BE2C (cell line): ENCODE data around the gene RAB43.

Experiments
- DNase-seq: peaks from one replicate; pipeline ENCODE4 v3.0.0-alpha.2; 2020
- H3K27me3 ChIP-seq: fragments of 250-450 bp; sonication (Bioruptor Pico); 2 replicates; pipeline ENCODE4 v1.5.1; 2020; ENCODE audit warnings: mild to moderate bottlenecking
- H3K36me3 ChIP-seq: fragments of 250-450 bp; sonication (Bioruptor Pico); 2 replicates; pipeline ENCODE4 v1.5.1; 2020; ENCODE audit warnings: mild to moderate bottlenecking
- H3K4me1 ChIP-seq: fragments of 250-450 bp; sonication (Bioruptor Pico); 2 replicates; pipeline ENCODE4 v1.5.1; 2020
- H3K4me3 ChIP-seq: 2 replicates; pipeline ENCODE4 v1.5.1; 2011; ENCODE audit warnings: low read depth, low read length
- H3K9me3 ChIP-seq: fragments of 250-450 bp; sonication (Bioruptor Pico); 2 replicates; pipeline ENCODE4 v1.5.1; 2020
- TF ChIP-seq, protein P1 (sequence below): IDR thresholded peaks from 2 replicates; pipeline ENCODE4 v1.5.1; 2012; ENCODE audit warnings: mild to moderate bottlenecking, low read depth, low read length

The RAB43 gene

DNA sequence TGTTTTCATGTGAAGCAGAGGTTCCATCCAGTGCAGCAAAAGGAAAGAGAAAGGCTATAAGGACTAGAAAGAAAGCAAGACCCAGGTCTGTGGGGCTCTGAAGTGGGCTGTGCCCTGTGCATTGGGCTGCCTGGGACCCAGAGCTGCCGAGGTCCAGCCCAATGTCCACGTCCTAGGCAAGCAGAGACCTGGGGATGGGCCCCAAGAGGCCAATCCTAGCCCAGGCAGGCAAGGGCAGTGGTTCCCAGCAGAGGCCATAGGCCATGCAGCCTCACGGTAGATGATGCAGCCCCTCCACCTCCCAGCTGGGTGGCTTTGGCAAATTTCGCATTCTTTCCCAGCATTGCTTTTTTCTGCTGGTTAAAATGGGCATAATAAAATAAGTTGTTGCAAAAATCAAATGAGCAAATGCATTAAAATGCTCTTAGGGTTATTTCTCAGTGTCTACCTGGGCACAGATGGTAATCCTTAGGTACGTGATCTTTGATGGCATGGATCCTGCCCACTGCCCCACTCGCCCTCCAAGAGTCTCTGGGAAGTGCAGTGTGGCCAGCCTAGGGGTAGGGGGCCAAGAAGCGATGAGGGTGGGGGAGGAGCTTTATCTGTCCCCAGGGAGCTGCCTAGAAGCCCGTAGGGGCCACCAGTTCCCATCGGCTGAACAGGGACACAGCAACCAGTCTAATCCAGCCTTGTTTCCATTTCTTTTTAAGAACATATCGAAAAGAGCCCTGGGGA lies 83.3 kb downstream of the RAB43 start:
- Histone ChIP-seq H3K4me1 (peaks cover 15% of the 10 kb centered on the region), H3K27me3 (no peaks in the 10 kb centered on the region), H3K9me3 (no peaks in the 10 kb centered on the region), H3K4me3 (no peak overlapping the region), H3K36me3 (no peaks in the 10 kb centered on the region)
- TF ChIP-seq, protein P1, sequence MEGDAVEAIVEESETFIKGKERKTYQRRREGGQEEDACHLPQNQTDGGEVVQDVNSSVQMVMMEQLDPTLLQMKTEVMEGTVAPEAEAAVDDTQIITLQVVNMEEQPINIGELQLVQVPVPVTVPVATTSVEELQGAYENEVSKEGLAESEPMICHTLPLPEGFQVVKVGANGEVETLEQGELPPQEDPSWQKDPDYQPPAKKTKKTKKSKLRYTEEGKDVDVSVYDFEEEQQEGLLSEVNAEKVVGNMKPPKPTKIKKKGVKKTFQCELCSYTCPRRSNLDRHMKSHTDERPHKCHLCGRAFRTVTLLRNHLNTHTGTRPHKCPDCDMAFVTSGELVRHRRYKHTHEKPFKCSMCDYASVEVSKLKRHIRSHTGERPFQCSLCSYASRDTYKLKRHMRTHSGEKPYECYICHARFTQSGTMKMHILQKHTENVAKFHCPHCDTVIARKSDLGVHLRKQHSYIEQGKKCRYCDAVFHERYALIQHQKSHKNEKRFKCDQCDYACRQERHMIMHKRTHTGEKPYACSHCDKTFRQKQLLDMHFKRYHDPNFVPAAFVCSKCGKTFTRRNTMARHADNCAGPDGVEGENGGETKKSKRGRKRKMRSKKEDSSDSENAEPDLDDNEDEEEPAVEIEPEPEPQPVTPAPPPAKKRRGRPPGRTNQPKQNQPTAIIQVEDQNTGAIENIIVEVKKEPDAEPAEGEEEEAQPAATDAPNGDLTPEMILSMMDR, result no peak
- DNase-seq, result no peak
